Panc1 (cell line): Measurements from ENCODE around the gene MRPS34.

Source experiments
- POLR2AphosphoS5 ChIP-seq: IDR thresholded peaks from 2 replicates; pipeline ENCODE4 v1.6.1; 2012; ENCODE audit warnings: mild to moderate bottlenecking, low read depth, low read length, moderate library complexity
- TF ChIP-seq, protein P1 (sequence below): fragments of 450-650 bp; IDR thresholded peaks from 2 replicates; pipeline ENCODE4 v1.5.1; 2017; ENCODE audit warnings: mild to moderate bottlenecking

GRCh38 chr16:1793578-1794220 lies 20.8 kb upstream of the MRPS34 start, which contains the start of gene IGFALS:
- no peak for TF ChIP-seq POLR2AphosphoS5
- TF ChIP-seq, protein P1, sequence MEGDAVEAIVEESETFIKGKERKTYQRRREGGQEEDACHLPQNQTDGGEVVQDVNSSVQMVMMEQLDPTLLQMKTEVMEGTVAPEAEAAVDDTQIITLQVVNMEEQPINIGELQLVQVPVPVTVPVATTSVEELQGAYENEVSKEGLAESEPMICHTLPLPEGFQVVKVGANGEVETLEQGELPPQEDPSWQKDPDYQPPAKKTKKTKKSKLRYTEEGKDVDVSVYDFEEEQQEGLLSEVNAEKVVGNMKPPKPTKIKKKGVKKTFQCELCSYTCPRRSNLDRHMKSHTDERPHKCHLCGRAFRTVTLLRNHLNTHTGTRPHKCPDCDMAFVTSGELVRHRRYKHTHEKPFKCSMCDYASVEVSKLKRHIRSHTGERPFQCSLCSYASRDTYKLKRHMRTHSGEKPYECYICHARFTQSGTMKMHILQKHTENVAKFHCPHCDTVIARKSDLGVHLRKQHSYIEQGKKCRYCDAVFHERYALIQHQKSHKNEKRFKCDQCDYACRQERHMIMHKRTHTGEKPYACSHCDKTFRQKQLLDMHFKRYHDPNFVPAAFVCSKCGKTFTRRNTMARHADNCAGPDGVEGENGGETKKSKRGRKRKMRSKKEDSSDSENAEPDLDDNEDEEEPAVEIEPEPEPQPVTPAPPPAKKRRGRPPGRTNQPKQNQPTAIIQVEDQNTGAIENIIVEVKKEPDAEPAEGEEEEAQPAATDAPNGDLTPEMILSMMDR = no peak
